Suprapubic skin (tissue), 4 donors: ENCODE data around the gene REEP3.

Source experiments
- CTCF ChIP-seq, 2 donors: fragments of 200-600 bp in 1 of 2; fragments of 450-650 bp in 1 of 2; sonication (generic) in 1 of 2; IDR thresholded peaks; one replicate each; pipeline ENCODE4 v1.5.1; 2016 to 2019; ENCODE audit warnings: antibody characterized with exemption in 2 of 2, mild to moderate bottlenecking in 1 of 2, moderate library complexity in 1 of 2
- EP300 ChIP-seq: sonication (generic); formaldehyde crosslinking; IDR thresholded peaks from one replicate; pipeline ENCODE4 v1.6.1; 2017; ENCODE audit warnings: antibody characterized with exemption
- POLR2A ChIP-seq, 2 donors: fragments of 450-650 bp; IDR thresholded peaks; one replicate each; pipeline ENCODE4 v1.6.1; 2017; ENCODE audit warnings: antibody characterized with exemption in 2 of 2, mild to moderate bottlenecking in 2 of 2, moderate library complexity in 2 of 2
- POLR2AphosphoS5 ChIP-seq, 3 donors: sonication (generic); formaldehyde crosslinking; IDR thresholded peaks; one replicate each; pipeline ENCODE4 v1.6.1; 2017; ENCODE audit warnings: antibody characterized with exemption in 3 of 3

GRCh38 chr10:63641366-63641765 is 120.2 kb downstream of the REEP3 start:
- TF ChIP-seq POLR2A (IDR thresholded peaks at IDR 0.05) (no peak), CTCF (IDR thresholded peaks at IDR 0.05) (no peak), POLR2AphosphoS5 (IDR thresholded peaks at IDR 0.05) (no peak), EP300 (no peak)
